ENCODE measurements around the gene RBFOX1.

The RBFOX1 gene

DNA sequence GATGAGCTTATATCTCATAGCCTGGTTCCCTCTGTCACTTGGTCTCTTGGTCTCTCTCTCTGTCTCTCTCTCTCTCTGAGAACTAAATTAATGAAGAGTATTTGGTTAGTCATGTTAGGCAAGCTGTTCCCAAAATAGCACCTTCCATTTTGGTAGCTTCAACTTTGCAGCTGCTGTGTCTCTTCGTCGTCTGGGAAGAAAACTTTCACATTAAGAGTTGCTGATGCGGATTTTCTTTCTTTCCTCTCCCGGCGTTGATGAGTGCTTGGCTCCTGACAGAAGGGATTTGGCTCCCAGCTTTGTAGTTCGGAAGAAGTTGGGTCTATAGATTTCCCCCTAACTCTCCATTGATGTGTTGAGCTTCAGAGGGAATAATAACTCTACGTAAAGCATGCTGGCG is at the start of gene RBFOX1:
TSS of gene RBFOX1 (plus strand) at position 235 of the 400 bp plus-strand sequence.
- no peak for DNase-seq (ENCODE audit: low read depth)

DNA sequence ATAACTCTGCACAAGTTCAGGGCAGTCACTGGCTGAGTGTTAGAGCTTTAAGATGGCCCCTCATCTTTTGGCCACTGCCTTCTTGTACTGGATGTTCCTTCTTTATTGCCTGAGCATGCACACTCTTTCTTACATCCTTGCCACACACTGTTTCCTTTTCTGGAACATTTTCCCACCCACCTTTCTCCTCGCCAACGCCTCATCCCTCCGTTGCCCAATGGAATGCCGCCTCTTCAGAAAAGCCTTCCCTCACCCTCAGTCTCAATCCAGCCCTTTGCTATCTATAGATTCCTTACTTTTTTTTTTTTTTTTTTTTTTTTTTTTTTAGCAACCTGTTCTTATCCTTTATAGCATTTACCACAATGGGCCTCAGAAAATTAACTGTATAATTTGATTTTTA is 47.9 kb upstream of the RBFOX1 start:
- DNase-seq (ENCODE audit: low read depth) = no peak

DNA sequence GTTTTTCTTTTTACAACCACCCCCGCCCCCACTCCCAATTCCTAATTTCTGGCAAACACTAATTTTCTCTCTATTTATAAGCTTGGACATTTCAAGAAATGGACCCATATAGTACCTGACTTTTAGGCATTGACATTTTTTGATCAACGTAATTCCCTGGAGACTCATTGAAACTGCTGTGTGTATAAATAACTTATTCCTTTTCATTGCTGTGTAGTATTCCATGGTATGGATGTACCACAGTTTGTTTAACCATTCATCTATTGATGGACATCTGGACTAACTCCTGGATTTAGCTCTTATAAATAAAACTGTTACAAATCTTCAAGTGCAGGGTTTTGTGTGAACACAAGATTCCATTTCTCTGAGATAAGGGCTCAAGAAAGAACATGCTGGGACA is 47.1 kb upstream of the RBFOX1 start:
- no peak for DNase-seq (ENCODE audit: low read depth)

DNA sequence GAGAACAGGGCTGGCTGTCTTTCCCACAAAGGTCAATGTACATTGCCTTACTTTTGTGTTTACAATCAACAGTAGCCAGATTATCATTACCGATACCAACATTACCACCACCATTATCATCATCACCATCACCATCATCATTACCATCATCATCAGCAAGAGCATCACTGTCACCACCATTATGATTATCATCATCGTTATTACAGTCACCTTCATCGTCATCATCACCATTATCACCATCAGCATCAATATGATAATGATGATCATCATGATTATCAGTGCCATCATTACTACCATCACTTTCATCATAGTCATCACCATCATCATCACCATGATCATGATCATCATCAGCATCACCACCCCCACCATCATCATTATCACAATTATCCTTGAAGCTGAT is 43.3 kb upstream of the RBFOX1 start:
- DNase-seq (ENCODE audit: low read depth) = no peak

DNA sequence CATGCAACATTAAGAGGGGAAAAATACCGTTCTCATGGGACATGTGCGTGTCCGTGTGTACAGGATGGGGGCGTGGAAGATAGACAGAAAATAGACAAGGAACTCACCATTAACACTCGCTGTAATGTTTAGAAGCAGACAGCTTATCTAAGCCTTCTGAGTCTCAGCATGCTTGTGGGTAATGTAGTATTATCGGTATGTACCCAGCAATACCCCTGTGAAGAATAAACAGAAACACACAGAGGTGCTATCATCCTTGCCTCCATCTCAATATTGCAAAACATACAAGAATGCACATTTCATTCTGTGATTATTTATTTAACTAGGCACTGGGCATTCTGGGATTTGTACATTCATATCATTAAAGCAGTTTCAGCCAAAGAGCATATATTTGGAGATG is 42.0 kb upstream of the RBFOX1 start:
- DNase-seq (ENCODE audit: low read depth) = no peak

DNA sequence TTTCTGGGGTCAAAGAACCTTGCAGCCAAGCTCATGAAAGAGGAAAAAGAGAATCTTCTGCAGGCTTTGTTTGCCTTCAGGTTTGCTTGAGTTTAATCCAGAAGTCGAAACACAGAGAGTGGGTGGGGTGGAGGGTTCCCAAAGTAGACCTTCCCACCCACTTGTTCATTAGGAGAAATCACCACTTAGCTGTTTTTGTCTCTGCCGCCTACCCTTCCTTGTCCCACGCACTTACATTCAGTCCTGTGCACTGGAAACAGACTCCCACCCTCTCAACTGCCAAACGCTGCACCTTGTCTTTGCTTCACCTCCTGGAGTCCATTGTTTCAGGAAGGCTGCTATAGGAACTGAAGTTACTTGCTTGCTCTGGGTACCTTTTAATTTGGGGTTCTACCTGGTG is 38.6 kb upstream of the RBFOX1 start:
- no peak for DNase-seq (ENCODE audit: low read depth)

DNA sequence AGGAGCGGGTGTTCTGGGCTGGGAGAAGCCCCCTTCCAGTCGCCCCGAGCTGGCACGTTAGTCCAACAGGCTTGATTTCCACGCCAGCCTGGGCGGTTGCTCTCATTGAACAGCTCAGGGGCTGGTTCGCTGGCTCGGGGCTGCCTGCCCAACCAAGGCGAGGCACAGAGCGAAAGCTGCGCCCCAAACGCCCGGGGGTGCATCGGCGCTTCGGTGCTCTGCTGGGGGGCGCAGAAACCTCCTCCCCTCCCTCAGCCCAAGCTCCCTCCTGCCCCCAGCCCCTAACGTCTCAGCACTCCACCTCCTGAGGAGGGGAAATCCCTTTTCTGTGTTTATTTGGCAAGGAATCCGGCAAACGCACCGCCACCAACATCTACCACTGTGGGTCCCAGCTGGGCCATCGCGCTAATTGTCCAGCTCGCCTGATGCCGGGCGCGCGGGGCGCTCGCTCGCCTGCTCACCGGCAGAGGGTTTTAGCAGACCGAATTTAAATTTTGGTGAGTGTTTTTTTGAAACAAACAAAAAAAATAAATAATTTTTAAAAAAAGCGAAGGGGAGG is 29.5 kb upstream of the RBFOX1 start:
- DNase-seq (ENCODE audit: low read depth) = no peak

DNA sequence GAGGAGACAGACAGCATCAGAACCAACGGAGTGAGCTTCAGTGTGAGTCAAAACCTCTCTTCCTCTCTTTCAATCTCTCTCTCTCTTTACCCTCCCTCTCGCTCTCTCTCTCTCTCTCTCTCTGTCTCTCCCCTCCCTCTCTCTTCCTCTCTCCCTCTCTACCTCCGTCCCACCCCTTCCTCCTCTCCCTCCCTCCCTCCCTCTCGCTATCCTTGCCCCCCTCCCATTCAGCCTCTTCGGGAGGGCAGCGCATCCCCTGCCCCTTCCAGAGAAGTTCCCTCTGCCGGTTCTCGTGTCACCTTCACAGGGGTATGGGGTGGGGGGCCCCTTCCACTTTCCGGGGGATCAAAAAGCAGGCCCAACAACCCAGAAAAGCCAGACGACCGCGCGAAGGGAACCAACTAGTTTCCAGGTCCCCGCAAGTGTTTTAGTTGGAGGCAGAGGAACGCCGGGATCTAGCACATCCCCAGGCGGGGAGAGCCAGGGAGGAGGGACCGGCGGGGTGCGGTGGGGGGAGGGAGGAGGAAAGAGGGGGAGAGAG is 28.9 kb upstream of the RBFOX1 start:
- DNase-seq (ENCODE audit: low read depth) = no peak

DNA sequence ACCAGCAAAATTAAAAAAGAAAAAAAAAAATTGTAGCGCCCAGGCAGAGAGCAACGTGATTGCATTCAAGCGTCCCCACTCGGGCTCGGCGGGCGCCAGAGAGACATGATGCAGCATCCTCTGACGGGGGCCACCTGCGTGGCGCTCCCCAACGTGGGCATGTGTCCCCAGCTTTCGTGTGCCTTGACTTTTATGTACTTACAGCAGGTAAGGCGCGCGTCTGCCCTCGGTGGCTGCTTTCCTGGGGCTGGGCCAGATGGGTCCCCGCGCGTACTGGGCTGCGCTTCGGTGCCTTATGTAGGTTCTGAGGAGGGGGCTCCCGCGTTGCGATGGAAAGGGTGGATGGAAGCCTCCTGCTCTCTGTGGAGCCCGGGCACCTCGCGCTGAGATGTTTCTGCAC is 28.4 kb upstream of the RBFOX1 start:
- no peak for DNase-seq (ENCODE audit: low read depth)

DNA sequence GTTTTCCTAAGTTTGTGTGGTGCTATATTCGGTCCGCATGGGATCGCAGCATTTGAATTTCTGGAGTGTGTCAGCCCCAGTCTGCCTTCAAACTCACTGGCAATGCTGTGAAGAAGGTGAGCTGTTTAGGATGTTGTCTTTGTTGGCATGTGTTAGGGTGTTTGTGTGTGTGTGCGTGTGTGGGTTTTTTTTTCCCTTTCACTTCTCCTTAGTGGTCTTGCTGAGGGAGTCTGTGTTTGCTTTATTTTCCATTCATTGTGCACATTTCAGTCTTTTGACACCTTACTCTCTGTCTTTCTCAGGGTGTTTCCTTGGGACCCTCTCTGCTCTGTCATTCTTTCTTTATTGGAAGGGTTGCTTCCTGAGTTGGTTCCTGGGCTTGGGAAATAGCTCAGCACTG is 27.7 kb upstream of the RBFOX1 start:
- DNase-seq (ENCODE audit: low read depth) = no peak

DNA sequence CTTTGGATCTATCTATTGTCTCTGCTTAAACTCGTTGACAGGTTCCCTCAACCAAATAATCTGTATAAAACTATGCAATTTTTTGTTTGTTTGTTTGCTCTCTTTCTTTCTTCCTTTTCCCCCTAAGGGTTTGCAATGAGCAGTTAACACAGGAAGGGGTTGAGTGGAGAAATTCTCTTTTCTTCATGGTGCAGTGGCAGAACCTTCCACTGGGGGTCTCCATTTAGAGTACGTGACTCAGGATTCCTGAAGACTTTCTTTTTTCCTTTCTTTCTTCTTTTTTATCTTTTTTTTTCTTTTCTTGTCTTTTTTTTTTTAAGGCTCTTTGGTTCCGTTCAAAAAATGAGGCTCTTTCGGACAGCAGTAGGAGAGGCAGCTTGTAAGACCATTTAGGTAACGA is 19.5 kb upstream of the RBFOX1 start:
- DNase-seq (ENCODE audit: low read depth) = no peak

DNA sequence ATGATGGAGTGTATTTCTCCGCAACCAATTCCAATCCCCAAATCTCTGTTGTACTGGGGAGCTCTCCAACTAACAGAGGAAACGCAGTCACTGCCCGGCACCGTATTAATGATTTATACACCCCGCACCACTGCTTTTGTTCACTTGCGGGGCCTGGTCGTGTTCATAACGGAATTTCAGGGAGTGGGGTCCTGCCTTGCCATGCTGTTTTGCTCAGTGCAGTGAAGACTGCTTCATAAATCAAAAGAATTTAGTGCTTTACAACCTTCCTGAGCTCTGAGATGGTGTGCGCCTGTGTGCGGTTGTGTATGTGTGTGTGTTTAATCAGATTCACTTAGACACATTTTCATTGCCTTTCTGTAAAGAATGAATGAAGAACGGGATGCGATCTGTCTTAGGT is 18.5 kb upstream of the RBFOX1 start:
- no peak for DNase-seq (ENCODE audit: low read depth)

DNA sequence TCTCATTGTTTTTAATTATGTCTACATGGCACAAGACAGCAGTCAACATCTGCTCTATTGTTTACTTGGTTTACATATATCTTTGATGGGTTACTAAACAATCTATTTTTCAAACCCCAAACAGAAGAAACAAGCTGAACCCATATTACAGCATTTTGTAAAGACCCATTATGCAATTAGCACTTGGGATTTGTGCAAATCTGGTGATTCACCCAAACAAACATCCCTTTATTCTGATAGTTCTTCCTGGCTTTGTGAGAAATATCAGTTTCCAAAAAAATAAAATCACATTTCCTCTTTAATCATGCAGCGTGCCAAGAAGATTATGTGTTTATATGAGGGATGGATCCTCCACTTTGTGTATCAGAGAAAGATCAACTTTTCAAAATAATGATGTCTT is 16.8 kb upstream of the RBFOX1 start:
- DNase-seq (ENCODE audit: low read depth) = no peak

DNA sequence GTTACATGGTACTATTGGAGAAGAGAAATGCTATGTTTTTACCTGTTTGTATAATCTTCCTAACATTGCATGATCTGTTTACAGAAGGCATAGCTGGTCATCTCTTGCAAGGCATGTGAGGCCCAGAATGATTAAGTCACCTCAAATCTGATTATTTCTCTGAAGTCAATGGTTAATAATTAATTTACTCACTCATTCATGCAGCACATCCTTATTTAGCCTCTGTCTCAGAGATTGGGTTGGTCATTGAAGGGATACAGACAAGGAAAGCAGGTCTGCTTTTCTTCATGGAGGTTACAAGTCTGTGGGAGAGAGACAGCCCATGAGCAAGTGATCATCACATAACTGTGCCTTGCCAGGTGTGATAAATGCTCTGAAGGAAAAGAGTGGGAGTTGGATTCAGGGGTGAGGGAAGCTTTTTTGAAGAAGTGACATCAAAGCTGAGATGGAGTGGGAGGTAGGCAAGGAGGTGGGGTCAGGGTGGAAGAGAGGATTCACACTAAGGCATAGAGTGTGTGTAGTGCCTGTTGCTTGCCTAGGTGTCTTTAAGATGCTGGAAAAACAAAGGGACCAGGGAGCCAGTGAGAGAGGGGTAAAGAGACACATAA is 16.3 kb upstream of the RBFOX1 start:
- no peak for DNase-seq (ENCODE audit: low read depth)

DNA sequence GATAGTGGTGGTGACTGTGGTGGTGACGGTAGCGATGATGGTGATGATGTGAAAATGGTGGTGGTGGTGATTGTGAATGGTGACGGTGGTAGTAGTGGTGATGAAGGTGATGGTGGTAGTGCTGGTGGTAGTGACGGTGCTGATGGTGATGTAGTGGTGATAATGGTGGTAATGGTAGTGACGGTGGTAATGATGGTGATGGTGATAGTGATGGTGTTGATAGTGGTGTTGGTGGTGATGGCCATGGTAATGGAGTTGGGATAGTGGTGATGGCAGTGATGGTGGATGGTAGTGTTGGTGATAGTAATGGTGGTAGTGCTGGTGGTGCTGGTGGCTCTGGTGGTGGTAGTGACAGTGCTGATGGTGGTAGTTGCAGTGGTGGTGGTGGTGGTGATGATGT is 14.7 kb upstream of the RBFOX1 start:
- no peak for DNase-seq (ENCODE audit: low read depth)

DNA sequence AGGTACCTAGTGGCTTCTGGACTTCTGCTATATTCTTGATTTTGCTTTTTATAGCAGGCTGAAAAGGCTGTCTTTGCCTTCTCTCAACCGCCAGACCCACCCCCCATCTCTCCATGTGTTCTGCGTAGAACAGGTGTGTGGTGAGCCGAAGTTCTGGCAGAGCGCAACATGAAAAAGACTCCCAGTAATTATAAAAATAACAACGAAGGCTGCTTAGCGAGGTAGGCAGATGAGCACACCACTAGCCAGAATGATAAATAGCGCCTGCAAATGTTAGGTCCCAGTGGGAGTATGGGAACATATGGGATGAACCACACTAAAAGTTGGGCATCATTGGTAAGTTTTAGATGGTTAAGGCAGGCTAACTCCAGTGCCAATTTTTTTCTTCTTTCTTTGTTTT is 14.0 kb upstream of the RBFOX1 start:
- DNase-seq (ENCODE audit: low read depth) = no peak

DNA sequence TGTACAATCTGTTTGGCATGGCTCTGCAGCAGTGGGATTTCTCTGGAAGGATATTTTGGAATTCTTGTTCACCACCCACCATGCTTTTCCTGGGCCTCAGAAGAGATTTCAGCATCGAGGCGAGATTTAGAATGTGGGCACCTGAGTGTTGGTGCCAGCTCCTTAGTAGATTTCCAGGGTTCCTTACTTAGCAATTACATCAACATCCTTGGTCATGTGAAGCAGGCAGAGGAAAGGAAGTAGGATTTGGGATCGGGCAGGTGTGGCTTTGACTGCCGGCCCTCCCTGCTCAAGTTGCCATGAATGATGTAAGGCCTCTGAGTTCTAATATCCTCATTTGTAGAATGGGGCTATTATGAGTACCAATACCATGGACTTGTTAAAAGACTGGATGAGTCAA is 13.1 kb upstream of the RBFOX1 start:
- DNase-seq (ENCODE audit: low read depth) = no peak

DNA sequence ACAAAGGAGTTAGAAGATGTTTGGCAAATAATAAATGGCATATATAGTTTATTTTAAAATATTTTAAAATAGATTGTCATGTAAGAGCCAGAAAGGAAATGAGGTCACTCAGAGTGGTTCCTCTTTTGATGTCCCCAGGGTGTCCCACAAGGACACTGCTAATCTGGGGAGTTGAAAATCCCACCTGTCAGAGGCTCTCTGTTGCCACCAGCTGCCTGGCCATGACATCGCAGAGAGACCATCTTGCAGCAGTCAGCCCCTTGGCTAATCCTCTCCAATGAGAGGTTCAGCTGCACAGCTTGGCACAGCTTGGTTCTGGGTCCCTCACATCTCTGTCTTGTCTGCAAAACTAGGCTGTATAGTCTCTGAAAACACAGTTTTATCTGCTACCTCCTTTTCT is 11.0 kb upstream of the RBFOX1 start:
- no peak for DNase-seq (ENCODE audit: low read depth)

DNA sequence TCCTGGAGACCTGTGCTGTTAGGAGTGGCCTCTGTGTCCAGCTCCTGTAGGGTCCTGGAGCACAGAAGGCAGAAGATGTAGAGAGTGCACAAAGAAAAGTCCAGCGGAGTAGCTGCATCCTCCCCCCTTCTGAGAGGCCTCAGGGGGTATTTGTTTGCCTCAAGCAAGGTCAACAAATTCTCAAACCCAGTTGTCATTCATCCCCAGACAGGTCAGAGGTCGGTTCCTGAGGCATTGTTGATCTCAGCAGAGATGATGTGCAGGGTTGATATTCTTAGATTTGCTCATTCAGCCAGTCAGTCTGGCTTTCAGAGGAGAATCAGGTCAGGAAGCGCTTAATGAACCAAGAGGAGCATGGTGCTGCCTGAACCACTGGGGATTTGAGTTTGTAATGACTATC is 8.3 kb upstream of the RBFOX1 start:
- DNase-seq (ENCODE audit: low read depth) = no peak

DNA sequence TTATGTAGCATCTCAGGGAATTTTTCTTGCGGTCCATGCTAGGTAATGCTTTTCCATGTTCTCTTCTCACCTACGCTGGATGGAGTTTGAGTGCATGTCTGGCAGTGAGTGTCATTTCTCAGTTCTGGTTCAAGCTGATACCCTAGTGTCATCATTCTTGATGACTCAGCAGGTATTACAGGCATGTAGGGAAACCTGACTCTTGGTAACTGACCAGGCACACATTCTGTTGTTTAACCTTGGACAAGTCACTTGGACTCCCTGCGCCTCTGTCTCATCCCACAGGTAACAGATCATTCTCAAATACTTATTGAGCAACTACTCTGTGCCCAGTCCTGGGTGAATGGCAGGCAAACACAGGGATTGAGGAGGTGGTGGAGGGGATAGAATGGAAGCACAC is 6.8 kb upstream of the RBFOX1 start:
- no peak for DNase-seq (ENCODE audit: low read depth)

DNA sequence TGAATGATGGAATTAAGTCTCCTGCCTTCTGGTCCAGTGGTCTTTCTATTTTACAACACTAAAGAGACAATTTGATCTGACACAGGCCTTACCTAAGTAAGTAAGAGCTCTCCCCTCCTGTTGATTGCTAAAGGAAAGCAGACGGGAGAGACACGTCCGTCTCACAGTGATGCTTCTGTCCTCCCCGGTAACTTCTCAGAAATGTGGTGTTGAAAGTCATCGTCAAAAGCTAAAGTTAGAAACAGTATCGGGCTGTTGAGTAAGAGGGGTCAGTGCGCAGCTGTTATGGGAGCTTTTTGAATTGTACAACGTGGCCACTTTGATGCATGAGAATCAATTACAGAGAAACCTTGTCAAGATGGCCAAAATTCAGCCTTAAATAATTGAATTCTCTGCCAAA is 1.9 kb upstream of the RBFOX1 start:
- DNase-seq (ENCODE audit: low read depth) = no peak

DNA sequence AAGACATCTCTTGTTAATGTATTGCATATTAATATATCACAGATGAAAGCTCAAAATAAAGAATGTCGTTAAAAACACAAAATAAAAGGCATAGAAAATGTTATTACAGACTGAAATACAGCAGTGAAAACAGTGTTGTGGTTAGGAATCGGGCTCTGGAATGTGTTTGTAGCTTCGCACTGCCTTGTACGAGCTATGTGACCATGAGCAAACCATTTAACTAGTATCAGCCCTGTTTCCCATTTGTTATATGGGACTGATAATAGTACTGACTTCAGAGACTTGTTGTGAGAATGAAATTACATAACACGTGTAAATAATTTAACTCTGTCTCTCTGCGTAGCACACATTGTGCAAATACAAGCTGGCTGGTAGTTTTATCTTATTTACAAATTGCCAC is 648 bp upstream of the RBFOX1 start:
- DNase-seq (ENCODE audit: low read depth) = no peak

DNA sequence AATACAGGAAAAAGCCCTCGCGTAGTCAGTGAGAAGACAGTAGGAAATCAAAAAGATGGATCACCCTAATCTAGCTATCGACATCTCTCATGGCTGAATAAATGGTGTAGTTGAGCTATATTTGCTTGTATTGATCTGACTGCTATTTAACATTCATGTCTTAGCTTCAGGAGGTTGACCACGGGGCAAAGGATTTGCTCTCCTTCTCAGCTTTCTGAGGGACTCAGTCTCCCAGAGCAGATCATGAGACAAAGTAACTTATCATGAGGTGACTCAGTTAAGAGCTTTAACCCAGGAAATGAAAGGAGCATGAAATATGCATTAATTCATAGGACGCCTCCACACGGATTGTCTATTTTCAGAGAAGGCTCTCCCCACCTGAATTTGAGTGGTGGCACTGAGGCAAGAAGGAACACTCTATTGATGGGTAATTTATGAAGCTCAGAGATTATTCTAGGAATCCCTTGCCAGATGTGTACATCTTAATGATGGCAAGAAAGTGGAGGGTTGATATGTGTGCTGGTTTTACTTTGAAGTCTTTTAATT is 608 bp downstream of the RBFOX1 start:
- DNase-seq (ENCODE audit: low read depth) = no peak

Measured in stimulated activated CD8-positive, alpha-beta memory T cell treated with anti-CD3 and anti-CD28 coated beads, Interleukin-12 subunit alpha, Interleukin-12 subunit beta, amount 100 ng/mL, for 1 hour (primary cell).